Measurements from ENCODE around the gene ZCCHC24. TPM values are rescaled to one million over a fixed set of nuclear protein-coding genes. Genes with fewer than 3 reads are reported as not detected.

The ZCCHC24 gene
- total and polyA plus RNA-seq, 8 donors, result 3.5 to 13.2 (median 7.3) TPM

- H3K27me3 ChIP-seq, result no peaks in the 10 kb centered on the region
- DNase-seq (peak in 5 of 6 donors; percentile 47 to 78 (median 65)), FAIRE-seq (no peak), ATAC-seq (peak; percentile 82 to 95 (median 86))
- H3K4me1 ChIP-seq, result peaks cover 0 to 8% (median 0%) of the 10 kb centered on the region in 3 donors
- H3K36me3 ChIP-seq, result no peaks in the 10 kb centered on the region
- no peaks in the 10 kb centered on the region for H3K9me3 ChIP-seq
- TF ChIP-seq, protein P1, sequence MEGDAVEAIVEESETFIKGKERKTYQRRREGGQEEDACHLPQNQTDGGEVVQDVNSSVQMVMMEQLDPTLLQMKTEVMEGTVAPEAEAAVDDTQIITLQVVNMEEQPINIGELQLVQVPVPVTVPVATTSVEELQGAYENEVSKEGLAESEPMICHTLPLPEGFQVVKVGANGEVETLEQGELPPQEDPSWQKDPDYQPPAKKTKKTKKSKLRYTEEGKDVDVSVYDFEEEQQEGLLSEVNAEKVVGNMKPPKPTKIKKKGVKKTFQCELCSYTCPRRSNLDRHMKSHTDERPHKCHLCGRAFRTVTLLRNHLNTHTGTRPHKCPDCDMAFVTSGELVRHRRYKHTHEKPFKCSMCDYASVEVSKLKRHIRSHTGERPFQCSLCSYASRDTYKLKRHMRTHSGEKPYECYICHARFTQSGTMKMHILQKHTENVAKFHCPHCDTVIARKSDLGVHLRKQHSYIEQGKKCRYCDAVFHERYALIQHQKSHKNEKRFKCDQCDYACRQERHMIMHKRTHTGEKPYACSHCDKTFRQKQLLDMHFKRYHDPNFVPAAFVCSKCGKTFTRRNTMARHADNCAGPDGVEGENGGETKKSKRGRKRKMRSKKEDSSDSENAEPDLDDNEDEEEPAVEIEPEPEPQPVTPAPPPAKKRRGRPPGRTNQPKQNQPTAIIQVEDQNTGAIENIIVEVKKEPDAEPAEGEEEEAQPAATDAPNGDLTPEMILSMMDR (IDR thresholded peaks at IDR 0.05), result no peak
- H3K27ac ChIP-seq, result peak overlapping the region; percentile 0 to 74 (median 44)
- intact Hi-C loops (cut with DNase I), result no loop called here
- H3K4me3 ChIP-seq, result no peak overlapping the region
- 59 to 61% methylated on average over 11 of the region's 11 CpGs for WGBS, 2 donors
These were observed 21.0 kb downstream of the ZCCHC24 start for GRCh38 chr10:79424221-79425073.

- Histone ChIP-seq H3K9me3 (no peaks in the 10 kb centered on the region), H3K4me3 (no peak overlapping the region), H3K4me1 (peaks cover 0 to 8% (median 0%) of the 10 kb centered on the region in 3 donors), H3K27me3 (no peaks in the 10 kb centered on the region), H3K27ac (no peak overlapping the region), H3K36me3 (peaks cover 0 to 5% (median 0%) of the 10 kb centered on the region in 3 donors)
- TF ChIP-seq, protein P1 (IDR thresholded peaks at IDR 0.05), result no peak
- DNase-seq, result peak in 2 of 6 donors; percentile 12 to 46
- WGBS, 2 donors, result 87 to 90% methylated on average over 9 of the region's 9 CpGs
- intact Hi-C loops (cut with DNase I), result no loop called here
- FAIRE-seq, result no peak
- no peak for ATAC-seq
These were observed 23.1 kb downstream of the ZCCHC24 start for GRCh38 chr10:79422178-79422892.

GRCh38 chr10:79420974-79421688 is 24.3 kb downstream of the ZCCHC24 start:
- intact Hi-C loops (cut with DNase I), result no loop called here
- DNase-seq (peak in 2 of 6 donors; percentile 11 to 43), ATAC-seq (no peak), FAIRE-seq (no peak)
- H3K4me3 ChIP-seq, result no peak overlapping the region
- H3K36me3 ChIP-seq, result peaks cover 0 to 5% (median 0%) of the 10 kb centered on the region in 3 donors
- no peaks in the 10 kb centered on the region for H3K9me3 ChIP-seq
- TF ChIP-seq, protein P1 (IDR thresholded peaks at IDR 0.05), result no peak
- no peaks in the 10 kb centered on the region for H3K27me3 ChIP-seq
- H3K4me1 ChIP-seq, result peaks cover 0 to 8% (median 0%) of the 10 kb centered on the region in 3 donors
- WGBS, 2 donors, result 80 to 81% methylated on average over 12 of the region's 12 CpGs
- no peak overlapping the region for H3K27ac ChIP-seq

DNA sequence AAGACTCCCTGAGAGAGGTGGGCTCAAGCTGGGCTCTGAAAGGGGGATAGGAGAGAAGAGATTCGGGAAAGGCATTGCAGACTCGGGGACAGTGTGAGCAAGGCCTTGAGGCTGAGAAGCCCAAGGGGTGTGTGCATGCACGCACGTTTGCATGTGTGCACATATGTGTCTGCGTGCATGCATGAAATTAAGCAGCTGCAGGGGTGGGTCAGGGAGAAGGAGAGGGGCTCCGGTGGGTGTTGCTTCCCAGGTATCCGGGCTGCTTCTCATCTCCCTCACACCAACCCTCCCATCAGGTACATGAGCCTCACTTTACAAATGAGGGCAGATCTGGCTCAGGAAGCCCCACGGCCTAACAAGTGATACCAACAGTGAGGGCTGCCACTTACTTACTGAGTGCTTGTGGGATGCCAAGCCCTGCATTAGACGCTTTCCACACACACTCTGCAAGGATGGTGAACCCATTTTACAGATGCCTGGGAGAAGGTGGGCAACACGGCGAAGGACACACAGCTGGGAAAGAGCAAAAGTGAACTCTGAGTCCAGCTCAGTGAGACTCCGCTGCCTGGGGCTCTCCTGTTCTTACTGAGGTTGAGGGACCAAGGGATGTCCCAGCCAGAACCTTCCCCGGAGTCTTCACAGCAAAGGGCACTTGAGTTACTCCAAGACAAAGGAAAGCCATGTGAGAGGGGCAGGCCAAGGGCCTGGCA is 26.4 kb downstream of the ZCCHC24 start:
- Histone ChIP-seq H3K36me3 (peaks cover 0 to 5% (median 0%) of the 10 kb centered on the region in 3 donors), H3K27ac (no peak overlapping the region), H3K4me1 (no peaks in the 10 kb centered on the region), H3K27me3 (no peaks in the 10 kb centered on the region), H3K4me3 (no peak overlapping the region), H3K9me3 (no peaks in the 10 kb centered on the region)
- DNase-seq, result peak in 3 of 6 donors; percentile 4 to 39 (median 35)
- intact Hi-C loops (cut with DNase I), result no loop called here
- TF ChIP-seq, protein P1 (IDR thresholded peaks at IDR 0.05), result no peak
- no peak for FAIRE-seq
- 91 to 92% methylated on average over 13 of the region's 13 CpGs for WGBS, 2 donors
- no peak for ATAC-seq

Data from pancreas (tissue), 10 donors.